ENCODE data around the gene PHLDB3.
A peak's percentile ranks its signal among the peaks of the same experiment; 100 is the strongest.

The PHLDB3 gene

DNA sequence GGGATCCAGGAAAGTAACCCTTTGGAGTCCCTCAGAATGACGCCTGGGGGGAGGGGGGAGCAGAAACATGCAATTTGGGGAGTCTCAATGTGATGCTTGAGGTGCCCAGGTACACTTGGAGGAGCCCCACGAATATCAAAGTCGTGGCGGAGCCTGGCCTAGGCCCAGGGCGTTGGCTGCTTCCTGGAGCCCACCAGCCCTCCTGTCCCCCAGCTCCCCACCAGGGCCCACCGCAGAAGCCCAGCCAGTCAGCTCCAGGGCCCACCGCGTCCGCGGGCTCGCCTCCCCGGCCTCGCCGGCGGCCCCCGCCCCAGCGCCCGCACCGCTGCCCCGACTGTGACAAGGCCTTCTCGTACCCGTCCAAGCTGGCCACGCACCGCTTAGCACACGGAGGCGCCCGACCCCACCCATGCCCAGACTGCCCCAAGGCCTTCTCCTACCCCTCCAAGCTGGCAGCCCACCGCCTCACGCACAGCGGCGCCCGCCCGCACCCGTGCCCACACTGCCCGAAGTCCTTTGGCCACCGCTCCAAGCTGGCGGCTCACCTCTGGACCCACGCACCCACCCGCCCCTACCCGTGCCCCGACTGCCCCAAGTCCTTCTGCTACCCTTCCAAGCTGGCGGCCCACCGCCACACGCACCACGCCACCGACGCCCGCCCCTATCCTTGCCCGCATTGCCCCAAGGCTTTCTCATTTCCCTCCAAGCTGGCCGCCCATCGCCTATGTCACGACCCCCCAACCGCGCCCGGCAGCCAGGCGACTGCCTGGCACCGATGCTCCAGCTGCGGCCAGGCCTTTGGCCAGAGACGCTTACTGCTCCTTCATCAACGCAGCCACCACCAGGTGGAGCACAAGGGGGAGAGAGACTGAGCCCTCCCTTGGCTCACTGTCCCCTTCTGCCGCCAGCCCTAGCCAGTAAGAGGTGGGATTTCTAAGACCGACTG, 30.5 kb upstream of the PHLDB3 start:
- no peak for DNase-seq (ENCODE audit: low read depth)
- H3K4me3 ChIP-seq (ENCODE audit: low read length): no peak overlapping the region
- TF ChIP-seq CTCF (conservative IDR thresholded peaks at IDR 0.05; ENCODE audit: low read depth, low read length): peak; percentile 74

- TF ChIP-seq CTCF (conservative IDR thresholded peaks at IDR 0.05; ENCODE audit: low read depth, low read length): no peak
- no peak for DNase-seq (ENCODE audit: low read depth)
- H3K4me3 ChIP-seq (ENCODE audit: low read length): peak overlapping the region; percentile 44
These were observed 29.8 kb upstream of the PHLDB3 start for GRCh38 chr19:43534305-43534815.

- no peak for TF ChIP-seq CTCF (conservative IDR thresholded peaks at IDR 0.05; ENCODE audit: low read depth, low read length)
- H3K4me3 ChIP-seq (ENCODE audit: low read length): peak overlapping the region; percentile 44
- DNase-seq (ENCODE audit: low read depth): peak; percentile 99
These were observed 29.2 kb upstream of the PHLDB3 start for GRCh38 chr19:43533546-43534304.

GRCh38 chr19:43532962-43533545, 28.5 kb upstream of the PHLDB3 start, which contains the start of gene ZNF575:
TSS of gene ZNF575 (plus strand) at chr19:43533188. CDS start at chr19:43534423, 1,235 bp downstream.
- no peak for TF ChIP-seq CTCF (conservative IDR thresholded peaks at IDR 0.05; ENCODE audit: low read depth, low read length)
- DNase-seq (ENCODE audit: low read depth): peak; percentile 81
- H3K4me3 ChIP-seq (ENCODE audit: low read length): peak within 1 kb of the TSS; percentile 44

- peak overlapping the region; percentile 43 for H3K4me3 ChIP-seq (ENCODE audit: low read length)
- no peak for TF ChIP-seq CTCF (conservative IDR thresholded peaks at IDR 0.05; ENCODE audit: low read depth, low read length)
- peak; percentile 54 for DNase-seq (ENCODE audit: low read depth)
These were observed 28.0 kb upstream of the PHLDB3 start for GRCh38 chr19:43532571-43532961.

DNA sequence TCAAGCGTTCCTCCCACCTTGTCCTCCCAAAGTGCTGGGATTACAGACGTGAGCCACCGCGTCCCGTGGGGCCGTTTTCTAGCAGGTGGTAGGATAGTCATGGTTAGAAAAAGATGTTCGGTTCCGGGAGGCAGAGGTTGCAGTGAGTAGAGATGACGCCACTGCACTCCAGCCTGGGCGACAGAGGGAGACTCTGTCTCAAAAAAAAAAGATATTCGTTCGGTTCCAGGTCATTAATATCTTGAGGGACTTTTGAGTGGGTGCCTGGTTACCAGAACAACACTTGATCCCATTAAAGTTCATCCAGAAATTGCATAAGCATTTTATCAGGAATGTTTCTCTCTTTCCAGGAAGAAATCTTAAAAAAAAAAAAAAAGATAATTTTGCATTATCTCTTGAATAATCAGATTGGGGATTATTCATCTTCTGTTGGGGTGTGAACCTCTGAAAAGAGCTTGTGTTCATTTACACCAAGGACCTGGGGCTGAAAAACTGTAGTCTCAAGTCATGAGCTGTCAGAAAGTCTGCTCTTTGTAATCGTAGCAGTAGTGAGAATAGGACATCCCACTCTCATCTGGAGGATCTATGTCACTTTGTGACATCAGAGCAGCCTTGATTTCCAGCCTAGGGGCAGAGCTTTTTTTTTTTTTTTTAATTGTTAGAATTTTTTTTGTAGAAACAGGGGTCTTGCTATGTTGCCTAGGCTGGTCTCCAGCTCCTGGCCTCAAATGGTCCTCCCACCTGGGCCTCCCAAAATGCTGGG, 23.5 kb upstream of the PHLDB3 start:
- no peak for TF ChIP-seq CTCF (conservative IDR thresholded peaks at IDR 0.05; ENCODE audit: low read depth, low read length)
- DNase-seq (ENCODE audit: low read depth): no peak
- no peak overlapping the region for H3K4me3 ChIP-seq (ENCODE audit: low read length)

Data from retinal pigment epithelial cell (primary cell).